Parathyroid adenoma (tissue), 2 donors: ENCODE results near the gene VEPH1.

Source experiments
- H2AFZ ChIP-seq: fragments of 300-600 bp; sonication (generic); one replicate; pipeline ENCODE4 v1.7.0; 2017; ENCODE audit warnings: antibody characterized with exemption, mild to moderate bottlenecking
- H3K27ac ChIP-seq: fragments of 300-600 bp; sonication (generic); one replicate; pipeline ENCODE4 v1.7.0; 2017
- H3K27me3 ChIP-seq: fragments of 300-600 bp; sonication (generic); one replicate; pipeline ENCODE4 v1.7.0; 2017; ENCODE audit warnings: low read length; ENCODE audit not compliant: control insufficient read depth, insufficient read depth
- H3K36me3 ChIP-seq: fragments of 300-600 bp; sonication (generic); one replicate; pipeline ENCODE4 v1.7.0; 2017; ENCODE audit warnings: low read length; ENCODE audit not compliant: control insufficient read depth, insufficient read depth
- H3K4me1 ChIP-seq: fragments of 300-600 bp; sonication (generic); one replicate; pipeline ENCODE4 v1.7.0; 2017; ENCODE audit warnings: control low read depth
- H3K4me2 ChIP-seq: fragments of 300-600 bp; sonication (generic); one replicate; pipeline ENCODE4 v1.7.0; 2017; ENCODE audit warnings: low read length
- H3K4me3 ChIP-seq: fragments of 300-600 bp; sonication (generic); one replicate; pipeline ENCODE4 v1.7.0; 2017; ENCODE audit warnings: low read depth, low read length
- H3K79me2 ChIP-seq: fragments of 300-600 bp; sonication (generic); one replicate; pipeline ENCODE4 v1.7.0; 2017; ENCODE audit warnings: control low read depth
- H3K9ac ChIP-seq: fragments of 300-600 bp; sonication (generic); one replicate; pipeline ENCODE4 v1.7.0; 2017; ENCODE audit warnings: mild to moderate bottlenecking
- H3K9me3 ChIP-seq: fragments of 300-600 bp; sonication (generic); one replicate; pipeline ENCODE4 v1.7.0; 2017; ENCODE audit warnings: low read length; ENCODE audit not compliant: control insufficient read depth
- CTCF ChIP-seq: fragments of 300-600 bp; sonication (generic); IDR thresholded peaks from one replicate; pipeline ENCODE4 v1.7.0; 2017; ENCODE audit warnings: antibody characterized with exemption, mild to moderate bottlenecking
- donor health status: primary hyperparathyroidism.

Gene VEPH1

GRCh38 chr3:157301755-157302154, 201.5 kb downstream of the VEPH1 start:
- Histone ChIP-seq H3K4me3 (no peak overlapping the region), H3K36me3 (no peaks in the 10 kb centered on the region), H3K9ac (no peak overlapping the region), H3K4me1 (no peaks in the 10 kb centered on the region), H3K27me3 (no peaks in the 10 kb centered on the region), H3K9me3 (no peaks in the 10 kb centered on the region), H3K4me2 (no peak overlapping the region), H2AFZ (no peak overlapping the region), H3K79me2 (no peaks in the 10 kb centered on the region), H3K27ac (no peak overlapping the region)
- no peak for TF ChIP-seq CTCF

GRCh38 chr3:157300981-157301663, 202.1 kb downstream of the VEPH1 start:
- Histone ChIP-seq H3K36me3 (no peaks in the 10 kb centered on the region), H3K27ac (no peak overlapping the region), H3K4me2 (no peak overlapping the region), H3K79me2 (no peaks in the 10 kb centered on the region), H2AFZ (no peak overlapping the region), H3K27me3 (no peaks in the 10 kb centered on the region), H3K4me1 (no peaks in the 10 kb centered on the region), H3K4me3 (no peak overlapping the region), H3K9ac (no peak overlapping the region), H3K9me3 (no peaks in the 10 kb centered on the region)
- no peak for TF ChIP-seq CTCF

GRCh38 chr3:157300094-157300493, 203.1 kb downstream of the VEPH1 start:
- no peaks in the 10 kb centered on the region for H3K9me3 ChIP-seq
- H3K9ac ChIP-seq = no peak overlapping the region
- H3K4me3 ChIP-seq = no peak overlapping the region
- no peaks in the 10 kb centered on the region for H3K4me1 ChIP-seq
- H3K79me2 ChIP-seq = no peaks in the 10 kb centered on the region
- no peak overlapping the region for H2AFZ ChIP-seq
- H3K27me3 ChIP-seq = no peaks in the 10 kb centered on the region
- H3K36me3 ChIP-seq = no peaks in the 10 kb centered on the region
- no peak overlapping the region for H3K4me2 ChIP-seq
- TF ChIP-seq CTCF = no peak
- no peak overlapping the region for H3K27ac ChIP-seq

GRCh38 chr3:157297328-157297915, 205.8 kb downstream of the VEPH1 start:
- Histone ChIP-seq H3K27me3 (no peaks in the 10 kb centered on the region), H3K9me3 (no peaks in the 10 kb centered on the region), H3K4me2 (no peak overlapping the region), H3K4me3 (no peak overlapping the region), H3K36me3 (no peaks in the 10 kb centered on the region), H3K9ac (no peak overlapping the region), H3K4me1 (no peaks in the 10 kb centered on the region), H2AFZ (no peak overlapping the region), H3K79me2 (no peaks in the 10 kb centered on the region), H3K27ac (no peak overlapping the region)
- TF ChIP-seq CTCF = no peak

GRCh38 chr3:157294953-157295352, 208.3 kb downstream of the VEPH1 start:
- no peaks in the 10 kb centered on the region for H3K9me3 ChIP-seq

More at GRCh38 chr3:157294953-157295352, 208.3 kb downstream of the VEPH1 start:
- H3K4me2 ChIP-seq = no peak overlapping the region
- no peaks in the 10 kb centered on the region for H3K4me1 ChIP-seq
- no peak overlapping the region for H3K9ac ChIP-seq
- H3K27ac ChIP-seq = no peak overlapping the region
- H3K79me2 ChIP-seq = no peaks in the 10 kb centered on the region
- H3K4me3 ChIP-seq = no peak overlapping the region
- H3K27me3 ChIP-seq = no peaks in the 10 kb centered on the region
- TF ChIP-seq CTCF = no peak
- no peak overlapping the region for H2AFZ ChIP-seq
- H3K36me3 ChIP-seq = no peaks in the 10 kb centered on the region
